ENCODE results near the gene SMPD2. TPM values are rescaled to one million over a fixed set of nuclear protein-coding genes. Genes with fewer than 3 reads are reported as not detected.
A peak's percentile ranks its signal among the peaks of the same experiment; 100 is the strongest.

Gene SMPD2
- total and polyA plus RNA-seq, 2 donors (not counting 1 experiment from before 2014, with no cell fraction given), result 35.7 to 43.9 TPM

DNA sequence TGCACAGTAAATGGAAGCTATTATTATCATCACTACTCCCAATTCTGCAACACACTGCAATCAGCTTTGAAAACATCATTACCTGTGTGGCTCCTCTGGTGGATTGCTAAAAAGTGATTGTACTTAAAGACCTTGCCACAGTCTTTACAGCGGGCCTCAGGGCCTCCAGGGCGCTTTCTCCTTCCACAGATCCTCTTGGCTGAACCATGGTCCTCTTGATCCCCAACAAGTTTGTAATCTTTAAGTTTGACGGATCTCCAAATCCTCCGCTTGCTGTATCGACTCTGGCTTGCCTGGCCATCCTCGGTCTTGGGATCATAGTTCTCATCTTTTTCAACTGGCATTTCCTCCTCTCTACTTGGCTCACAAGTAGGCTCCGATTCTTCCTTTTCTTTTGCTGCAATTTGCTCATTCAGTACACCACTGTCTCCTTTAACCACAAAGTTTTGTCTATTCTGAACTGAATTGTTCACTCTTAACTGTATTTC is 40.5 kb downstream of the SMPD2 start:
- ATAC-seq (ENCODE audit: low read depth) (no peak), DNase-seq (no peak)
- peaks cover 6 to 34% of the 10 kb centered on the region in 2 experiments for H3K36me3 ChIP-seq (replicated peaks in 1 of 2; ENCODE audit: control extremely low read depth in 1 of 2, control insufficient read depth in 1 of 2, extremely low read depth in 1 of 2, insufficient read depth in 2 of 2, low read length in 1 of 2)
- H3K4me1 ChIP-seq (ENCODE audit: control insufficient read depth in 2 of 2, insufficient read depth in 2 of 2, low read length in 2 of 2), result peaks cover 57 to 75% of the 10 kb centered on the region in 2 donors
- no peaks in the 10 kb centered on the region for H3K27me3 ChIP-seq (replicated peaks in 1 of 4; ENCODE audit: control extremely low read depth in 1 of 4, control insufficient read depth in 3 of 4, insufficient read depth in 4 of 4, low read length in 3 of 4)
- peaks cover 8% of the 10 kb centered on the region for H4K20me1 ChIP-seq (ENCODE audit: control insufficient read depth, insufficient read depth, low read length, poor library complexity, severe bottlenecking)
- H2AFZ ChIP-seq (ENCODE audit: insufficient read depth, low read depth, low read length, poor library complexity, severe bottlenecking), result no peak overlapping the region
- peak overlapping the region in 1 of 2 donors; percentile 81 for H3K27ac ChIP-seq (ENCODE audit: low read length in 2 of 2)
- no peaks in the 10 kb centered on the region for H3K9me3 ChIP-seq (ENCODE audit: control extremely low read depth in 1 of 3, control insufficient read depth in 2 of 3, insufficient read depth in 1 of 3, low read length in 2 of 3)
- Mint-ChIP-seq H3K4me1 (peaks cover 70% of the 10 kb centered on the region), H3K9me3 (ENCODE audit: insufficient read depth) (no peaks in the 10 kb centered on the region), H3K4me3 (peak overlapping the region; percentile 96), H3K27ac (peak overlapping the region; percentile 11), H3K27me3 (no peaks in the 10 kb centered on the region)
- H3K4me3 ChIP-seq (ENCODE audit: control extremely low read depth in 1 of 5, extremely low read depth in 1 of 5, insufficient read depth in 1 of 5, low read depth in 2 of 5, low read length in 4 of 5), result peak overlapping the region in 3 of 5 experiments; percentile 30 to 92 (median 39)
- intact Hi-C loops (cut with micrococcal nuclease), result loop anchor here (5.0 to 10.0 kb wide), 2 partner anchors 701 to 1334 kb away; partner anchors contain the start of genes CDC40 and CDK19
- H3K4me2 ChIP-seq (replicated peaks; ENCODE audit: low read depth, low read length, poor library complexity, severe bottlenecking), result peak overlapping the region; percentile 91
- H3K79me2 ChIP-seq (ENCODE audit: control insufficient read depth, insufficient read depth, low read length), result peaks cover 69% of the 10 kb centered on the region
- 95% methylated on average over 7 of the region's 7 CpGs for WGBS (ENCODE audit: insufficient coverage)
- peak overlapping the region; percentile 87 for H3K9ac ChIP-seq (ENCODE audit: low read length)
- ChIA-PET CTCF (interaction anchor here (0.6 to 5.5 kb wide), 5 partner anchors 18 to 559 kb away, joined by 3 to 42 read pairs (median 3); partner anchors contain the start of gene MICAL1), POLR2A (interaction anchor here (1.7 to 2.8 kb wide), 3 partner anchors 25 to 387 kb away, joined by 3 to 11 read pairs (median 8); partner anchors contain the start of genes MICAL1, PPIL6, SESN1 and SMPD2)
- no peak for TF ChIP-seq EZH2 (IDR thresholded peaks at IDR 0.05; ENCODE audit: borderline replicate concordance, insufficient read depth, low read depth, low read length, poor library complexity, severe bottlenecking)
- TF ChIP-seq, protein P1, sequence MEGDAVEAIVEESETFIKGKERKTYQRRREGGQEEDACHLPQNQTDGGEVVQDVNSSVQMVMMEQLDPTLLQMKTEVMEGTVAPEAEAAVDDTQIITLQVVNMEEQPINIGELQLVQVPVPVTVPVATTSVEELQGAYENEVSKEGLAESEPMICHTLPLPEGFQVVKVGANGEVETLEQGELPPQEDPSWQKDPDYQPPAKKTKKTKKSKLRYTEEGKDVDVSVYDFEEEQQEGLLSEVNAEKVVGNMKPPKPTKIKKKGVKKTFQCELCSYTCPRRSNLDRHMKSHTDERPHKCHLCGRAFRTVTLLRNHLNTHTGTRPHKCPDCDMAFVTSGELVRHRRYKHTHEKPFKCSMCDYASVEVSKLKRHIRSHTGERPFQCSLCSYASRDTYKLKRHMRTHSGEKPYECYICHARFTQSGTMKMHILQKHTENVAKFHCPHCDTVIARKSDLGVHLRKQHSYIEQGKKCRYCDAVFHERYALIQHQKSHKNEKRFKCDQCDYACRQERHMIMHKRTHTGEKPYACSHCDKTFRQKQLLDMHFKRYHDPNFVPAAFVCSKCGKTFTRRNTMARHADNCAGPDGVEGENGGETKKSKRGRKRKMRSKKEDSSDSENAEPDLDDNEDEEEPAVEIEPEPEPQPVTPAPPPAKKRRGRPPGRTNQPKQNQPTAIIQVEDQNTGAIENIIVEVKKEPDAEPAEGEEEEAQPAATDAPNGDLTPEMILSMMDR (IDR thresholded peaks at IDR 0.05), result no peak
